NCI-H82 treated with DMSO at 0.1 percent for 48 hours (cell line): ENCODE data around the gene ASTN2.

Source experiments
- DNase-seq: peaks from one replicate; lab custom pipeline; 2025; ENCODE audit not compliant: unreplicated experiment; lab: John Stamatoyannopoulos, UW

Gene ASTN2

GRCh38 chr9:116499986-116500871 lies 914.6 kb downstream of the ASTN2 start:
- no peak for DNase-seq

- no peak for DNase-seq
Measured at GRCh38 chr9:116499434-116499833, 915.4 kb downstream of the ASTN2 start.

- no peak for DNase-seq
Measured at GRCh38 chr9:116497095-116497890, 917.6 kb downstream of the ASTN2 start.

GRCh38 chr9:116496167-116496566 lies 918.7 kb downstream of the ASTN2 start:
- DNase-seq = no peak

GRCh38 chr9:116495725-116496124 lies 919.1 kb downstream of the ASTN2 start:
- DNase-seq = no peak

- peak; percentile 10 for DNase-seq
Measured at GRCh38 chr9:116494815-116495634, 919.8 kb downstream of the ASTN2 start.

- DNase-seq = no peak
Measured at GRCh38 chr9:116493183-116493860, 921.5 kb downstream of the ASTN2 start.

- DNase-seq = no peak
Measured at GRCh38 chr9:116491659-116492058, 923.2 kb downstream of the ASTN2 start.

- DNase-seq = no peak
Measured at GRCh38 chr9:116491219-116491618, 923.6 kb downstream of the ASTN2 start.

GRCh38 chr9:116490321-116490720 lies 924.5 kb downstream of the ASTN2 start:
- DNase-seq = no peak

GRCh38 chr9:116488373-116488772 lies 926.5 kb downstream of the ASTN2 start:
- DNase-seq = no peak

GRCh38 chr9:116484492-116485061 lies 930.3 kb downstream of the ASTN2 start:
- DNase-seq = no peak

GRCh38 chr9:116483622-116484491 lies 931.0 kb downstream of the ASTN2 start:
- no peak for DNase-seq

GRCh38 chr9:116482740-116483139 lies 932.1 kb downstream of the ASTN2 start:
- no peak for DNase-seq

- DNase-seq = no peak
Measured at GRCh38 chr9:116480700-116481099, 934.2 kb downstream of the ASTN2 start.

GRCh38 chr9:116479967-116480366 lies 934.9 kb downstream of the ASTN2 start:
- DNase-seq = no peak

- DNase-seq = no peak
Measured at GRCh38 chr9:116479056-116479544, 935.8 kb downstream of the ASTN2 start.

GRCh38 chr9:116477584-116478141 lies 937.2 kb downstream of the ASTN2 start:
- no peak for DNase-seq

GRCh38 chr9:116476935-116477381 lies 937.9 kb downstream of the ASTN2 start:
- no peak for DNase-seq
